NB4 (cell line): ENCODE results near the gene MAD1L1.

Experiments
- CTCF ChIP-seq: IDR thresholded peaks from one replicate; pipeline ENCODE4 v1.5.1; 2012; ENCODE audit warnings: low read depth, low read length
- MYC ChIP-seq: IDR thresholded peaks from 2 replicates; pipeline ENCODE4 v1.6.1; 2011; ENCODE audit warnings: low read depth, low read length
- POLR2A ChIP-seq: IDR thresholded peaks from 2 replicates; pipeline ENCODE4 v1.6.1; 2011; ENCODE audit warnings: mild to moderate bottlenecking; ENCODE audit not compliant: insufficient read length; ENCODE audit errors: extremely low read depth
- TF ChIP-seq, protein P1 (sequence below): IDR thresholded peaks from 2 replicates; pipeline ENCODE4 v1.6.1; 2011; ENCODE audit warnings: low read depth, low read length

- TF ChIP-seq CTCF = no peak
- no peak for TF ChIP-seq POLR2A
- no peak for TF ChIP-seq MYC
- TF ChIP-seq, protein P1, sequence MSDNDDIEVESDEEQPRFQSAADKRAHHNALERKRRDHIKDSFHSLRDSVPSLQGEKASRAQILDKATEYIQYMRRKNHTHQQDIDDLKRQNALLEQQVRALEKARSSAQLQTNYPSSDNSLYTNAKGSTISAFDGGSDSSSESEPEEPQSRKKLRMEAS = no peak
These were observed 409.2 kb downstream of the MAD1L1 start for GRCh38 chr7:1823376-1824150.
